CD4-positive, alpha-beta T cell (primary cell): ENCODE measurements around the gene CDKAL1. TPM values are rescaled to one million over a fixed set of nuclear protein-coding genes. Genes with fewer than 3 reads are reported as not detected.
"Not testable (repeated sequence)": the region's sequence is repeated elsewhere in the genome, so short reads cannot be mapped to it uniquely, and the experiment has no call there.

Source experiments
- ATAC-seq: fragments of 200-7000 bp; cut with Tn5 transposase; one replicate; pipeline ENCODE4 v1.10.0; 2022; ENCODE audit warnings: mild to moderate bottlenecking; ENCODE audit not compliant: poor library complexity
- CTCF ChIA-PET: fragments of 350-600 bp; sonication (Branson Sonifier 250); formaldehyde crosslinking; loops from one replicate; lab custom pipeline; 2021; ENCODE audit warnings: antibody characterized with exemption, inconsistent platforms; lab: Charles Lee
- POLR2A ChIA-PET: fragments of 350-600 bp; sonication (Branson Sonifier 250); formaldehyde crosslinking; loops from one replicate; lab custom pipeline; 2021; ENCODE audit warnings: antibody characterized with exemption, inconsistent platforms; lab: Charles Lee
- DNase-seq, 14 experiments: peaks; one replicate each; pipeline ENCODE4 v3.0.0-alpha.2; 2013 to 2020; ENCODE audit warnings: mixed read lengths in 2 of 14
- H3K27ac ChIP-seq, 2 donors: one replicate each; pipeline versions ENCODE4 v1.5.1 to v1.7.0; 2013; ENCODE audit warnings: low read length in 2 of 2, low read depth in 1 of 2, mild to moderate bottlenecking in 1 of 2
- H3K27me3 ChIP-seq, 2 experiments: 1 replicate in 1 of 2; 2 replicates in 1 of 2; pipeline versions ENCODE4 v1.6.1 to v1.7.0; 2013; ENCODE audit warnings: low read length in 2 of 2, control low read depth in 1 of 2, mild to moderate bottlenecking in 1 of 2, moderate library complexity in 1 of 2; ENCODE audit not compliant: insufficient read depth in 2 of 2, control insufficient read depth in 1 of 2
- H3K36me3 ChIP-seq: one replicate; pipeline ENCODE4 v1.6.1; 2013; ENCODE audit warnings: low read length, control low read depth; ENCODE audit not compliant: insufficient read depth
- H3K4me1 ChIP-seq: one replicate; pipeline ENCODE4 v1.6.1; 2013; ENCODE audit warnings: low read length, control low read depth; ENCODE audit not compliant: insufficient read depth
- H3K4me3 ChIP-seq: one replicate; pipeline ENCODE4 v1.5.1; 2013; ENCODE audit warnings: mild to moderate bottlenecking, low read length, moderate library complexity
- H3K9me3 ChIP-seq, 2 experiments: 1 replicate in 1 of 2; 2 replicates in 1 of 2; pipeline versions ENCODE4 v1.6.1 to v1.7.0; 2013; ENCODE audit warnings: low read length in 2 of 2, mild to moderate bottlenecking in 2 of 2, control low read depth in 1 of 2, moderate library complexity in 1 of 2; ENCODE audit not compliant: control insufficient read depth in 1 of 2, insufficient read depth in 1 of 2
- H3K27ac Mint-ChIP-seq: one replicate; pipeline ENCODE4 v1.8.0; 2020; ENCODE audit warnings: mixed read lengths
- H3K27me3 Mint-ChIP-seq: one replicate; pipeline ENCODE4 v1.8.0; 2021; ENCODE audit warnings: mixed read lengths
- H3K36me3 Mint-ChIP-seq: one replicate; pipeline ENCODE4 v1.8.0; 2021; ENCODE audit warnings: low read depth, mixed read lengths
- H3K4me1 Mint-ChIP-seq: one replicate; pipeline ENCODE4 v1.8.0; 2021; ENCODE audit warnings: low read depth, mixed read lengths
- H3K4me3 Mint-ChIP-seq: one replicate; pipeline ENCODE4 v1.8.0; 2020; ENCODE audit warnings: mild to moderate bottlenecking, mixed read lengths
- H3K9me3 Mint-ChIP-seq: one replicate; pipeline ENCODE4 v1.8.0; 2020; ENCODE audit warnings: mixed read lengths
- CTCF ChIP-seq: fragments of 200-600 bp; IDR thresholded peaks from one replicate; pipeline ENCODE4 v1.8.0; 2022; ENCODE audit warnings: antibody characterized with exemption, mild to moderate bottlenecking
- intact Hi-C, 2 experiments: fragments of 100-400 bp; cut with DNase I in 1 of 2; cut with micrococcal nuclease in 1 of 2; formaldehyde crosslinking; loops; one replicate each; pipeline versions ENCODE4 v1.15.1 to v1.9.0; 2023 to 2025; cut with DNase I, micrococcal nuclease
- total RNA-seq, 174 experiments: library from RNA in 2 of 174; stranded (reverse) in 2 of 174; gene quantifications; one replicate each; pipeline ENCODE4 v1.2.3 and lab custom pipeline; 2021 to 2026

CDKAL1 gene
- total RNA-seq, 2 experiments from 2014 or later = 21.3 to 23.9 TPM

- ChIA-PET POLR2A (no interaction called here), CTCF (no interaction called here)
- no peak for TF ChIP-seq CTCF
- Histone ChIP-seq H3K4me1 (no peaks in the 10 kb centered on the region), H3K27ac (no peak overlapping the region), H3K9me3 (no peaks in the 10 kb centered on the region), H3K36me3 (no peaks in the 10 kb centered on the region), H3K4me3 (no peak overlapping the region), H3K27me3 (no peaks in the 10 kb centered on the region)
- intact Hi-C loops = no loop called here
- Mint-ChIP-seq H3K9me3 (peaks cover 6% of the 10 kb centered on the region), H3K4me1 (no peaks in the 10 kb centered on the region), H3K27ac (no peak overlapping the region), H3K27me3 (no peaks in the 10 kb centered on the region), H3K4me3 (no peak overlapping the region), H3K36me3 (peaks cover 51% of the 10 kb centered on the region)
- no peak for DNase-seq
- ATAC-seq = no peak
These were observed 74.6 kb downstream of the CDKAL1 start for GRCh38 chr6:20608905-20609304.

- CTCF ChIA-PET, H3K36me3 ChIP-seq, H3K4me3 ChIP-seq, H3K27me3 ChIP-seq, ATAC-seq, H3K4me1 Mint-ChIP-seq, H3K4me3 Mint-ChIP-seq, POLR2A ChIA-PET, H3K9me3 Mint-ChIP-seq, H3K27me3 Mint-ChIP-seq, H3K27ac ChIP-seq, H3K9me3 ChIP-seq, DNase-seq, H3K4me1 ChIP-seq, intact Hi-C loops, H3K27ac Mint-ChIP-seq: not testable (repeated sequence)
- H3K36me3 Mint-ChIP-seq = peaks cover 47% of the 10 kb centered on the region
These were observed 75.7 kb downstream of the CDKAL1 start for GRCh38 chr6:20609924-20610323.

GRCh38 chr6:20610636-20611370, 76.5 kb downstream of the CDKAL1 start:
- TF ChIP-seq CTCF = no peak
- DNase-seq (no peak), ATAC-seq (no peak)
- Mint-ChIP-seq H3K4me1 (no peaks in the 10 kb centered on the region), H3K36me3 (peaks cover 46% of the 10 kb centered on the region), H3K4me3 (no peak overlapping the region), H3K27ac (no peak overlapping the region), H3K9me3 (peaks cover 6% of the 10 kb centered on the region), H3K27me3 (no peaks in the 10 kb centered on the region)
- ChIA-PET CTCF (no interaction called here), POLR2A (no interaction called here)
- H3K36me3 ChIP-seq = no peaks in the 10 kb centered on the region
- intact Hi-C loops = no loop called here
- H3K9me3 ChIP-seq = no peaks in the 10 kb centered on the region
- H3K4me3 ChIP-seq = no peak overlapping the region
- no peaks in the 10 kb centered on the region for H3K27me3 ChIP-seq
- no peak overlapping the region for H3K27ac ChIP-seq
- no peaks in the 10 kb centered on the region for H3K4me1 ChIP-seq

GRCh38 chr6:20617537-20617936, 83.3 kb downstream of the CDKAL1 start:
- CTCF ChIA-PET, H3K9me3 Mint-ChIP-seq, ATAC-seq, DNase-seq, H3K27ac ChIP-seq, H3K9me3 ChIP-seq, H3K4me3 ChIP-seq, H3K4me1 Mint-ChIP-seq, H3K4me3 Mint-ChIP-seq, POLR2A ChIA-PET, intact Hi-C loops, H3K27me3 ChIP-seq, H3K4me1 ChIP-seq, H3K36me3 ChIP-seq, H3K27ac Mint-ChIP-seq, H3K27me3 Mint-ChIP-seq: not testable (repeated sequence)
- H3K36me3 Mint-ChIP-seq = peaks cover 56% of the 10 kb centered on the region
